NCI-H1092 treated with DMSO at 0.1 percent for 48 hours (cell line): ENCODE data around the gene ESYT3.
"Not testable (repeated sequence)": the region's sequence is repeated elsewhere in the genome, so short reads cannot be mapped to it uniquely, and the experiment has no call there.

Experiments
- DNase-seq: peaks from one replicate; lab custom pipeline; 2025; lab: John Stamatoyannopoulos, UW

The ESYT3 gene

GRCh38 chr3:138443521-138444503 is 9.4 kb downstream of the ESYT3 start:
- no peak for DNase-seq

GRCh38 chr3:138445236-138445635 is 10.8 kb downstream of the ESYT3 start:
- DNase-seq, result no peak

- DNase-seq, result no peak
These were observed 11.2 kb downstream of the ESYT3 start for GRCh38 chr3:138445654-138446053.

- no peak for DNase-seq
These were observed 14.2 kb downstream of the ESYT3 start for GRCh38 chr3:138448631-138449030.

GRCh38 chr3:138449490-138449889 is 15.1 kb downstream of the ESYT3 start:
- no peak for DNase-seq

- DNase-seq, result no peak
These were observed 15.8 kb downstream of the ESYT3 start for GRCh38 chr3:138450181-138450580.

GRCh38 chr3:138450704-138451424 is 16.4 kb downstream of the ESYT3 start:
- DNase-seq, result no peak

- no peak for DNase-seq
These were observed 17.3 kb downstream of the ESYT3 start for GRCh38 chr3:138451595-138452162.

GRCh38 chr3:138452436-138452835 is 18.0 kb downstream of the ESYT3 start:
- DNase-seq, result no peak

- not testable (repeated sequence) for DNase-seq
These were observed 19.5 kb downstream of the ESYT3 start for GRCh38 chr3:138453940-138454339.

- no peak for DNase-seq
These were observed 21.6 kb downstream of the ESYT3 start for GRCh38 chr3:138455801-138456716.

- no peak for DNase-seq
These were observed 22.8 kb downstream of the ESYT3 start for GRCh38 chr3:138456961-138457862.

GRCh38 chr3:138457863-138458735 is 23.7 kb downstream of the ESYT3 start:
- DNase-seq, result no peak

- no peak for DNase-seq
These were observed 24.5 kb downstream of the ESYT3 start for GRCh38 chr3:138458774-138459499.

GRCh38 chr3:138459619-138460535 is 25.5 kb downstream of the ESYT3 start:
- DNase-seq, result no peak

GRCh38 chr3:138460536-138461205 is 26.3 kb downstream of the ESYT3 start:
- DNase-seq, result no peak

- no peak for DNase-seq
These were observed 26.8 kb downstream of the ESYT3 start for GRCh38 chr3:138461246-138461645.
